Measurements from ENCODE around the gene POU2F1.

DNA sequence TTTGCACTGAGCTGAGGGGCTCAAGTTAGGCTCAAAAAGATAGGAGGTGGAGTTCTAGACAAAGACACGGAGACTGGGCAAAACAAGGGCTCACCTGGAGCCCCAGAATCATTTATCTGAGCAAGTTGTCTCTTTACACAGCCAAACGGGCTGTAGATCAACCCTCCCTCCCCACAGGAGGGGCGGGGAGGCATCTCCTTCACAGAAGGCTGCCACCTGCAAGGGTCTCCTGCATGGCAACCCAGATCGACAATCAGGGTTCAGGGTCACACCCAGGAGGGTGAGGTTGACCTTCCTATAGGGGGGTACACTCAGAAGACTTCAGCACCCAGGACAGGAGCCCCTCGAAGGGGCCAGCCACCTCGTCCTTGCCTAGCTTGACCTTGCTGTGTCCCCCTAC, 213.6 kb downstream of the POU2F1 start:
- TF ChIP-seq, protein P1, sequence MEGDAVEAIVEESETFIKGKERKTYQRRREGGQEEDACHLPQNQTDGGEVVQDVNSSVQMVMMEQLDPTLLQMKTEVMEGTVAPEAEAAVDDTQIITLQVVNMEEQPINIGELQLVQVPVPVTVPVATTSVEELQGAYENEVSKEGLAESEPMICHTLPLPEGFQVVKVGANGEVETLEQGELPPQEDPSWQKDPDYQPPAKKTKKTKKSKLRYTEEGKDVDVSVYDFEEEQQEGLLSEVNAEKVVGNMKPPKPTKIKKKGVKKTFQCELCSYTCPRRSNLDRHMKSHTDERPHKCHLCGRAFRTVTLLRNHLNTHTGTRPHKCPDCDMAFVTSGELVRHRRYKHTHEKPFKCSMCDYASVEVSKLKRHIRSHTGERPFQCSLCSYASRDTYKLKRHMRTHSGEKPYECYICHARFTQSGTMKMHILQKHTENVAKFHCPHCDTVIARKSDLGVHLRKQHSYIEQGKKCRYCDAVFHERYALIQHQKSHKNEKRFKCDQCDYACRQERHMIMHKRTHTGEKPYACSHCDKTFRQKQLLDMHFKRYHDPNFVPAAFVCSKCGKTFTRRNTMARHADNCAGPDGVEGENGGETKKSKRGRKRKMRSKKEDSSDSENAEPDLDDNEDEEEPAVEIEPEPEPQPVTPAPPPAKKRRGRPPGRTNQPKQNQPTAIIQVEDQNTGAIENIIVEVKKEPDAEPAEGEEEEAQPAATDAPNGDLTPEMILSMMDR (IDR thresholded peaks at IDR 0.05) = no peak
- TF ChIP-seq POLR2A (IDR thresholded peaks at IDR 0.05) (no peak), EP300 (IDR thresholded peaks at IDR 0.05) (no peak)

All from ovary (tissue), 3 donors.